GM23338 (cell line): ENCODE results near the gene KLHDC7B. TPM values are rescaled to one million over a fixed set of nuclear protein-coding genes. Genes with fewer than 3 reads are reported as not detected.

Experiments used
- ATAC-seq: fragments of 200-7000 bp; cut with Tn5 transposase; 3 replicates; pipeline ENCODE4 v1.9.1; 2020
- DNase-seq: peaks from one replicate; pipeline ENCODE4 v3.0.0-alpha.2; 2015; ENCODE audit warnings: low spot score
- H2AFZ ChIP-seq: fragments of 200-600 bp; sonication (generic); 2 replicates; pipeline ENCODE4 v1.8.0; 2016; ENCODE audit warnings: antibody characterized with exemption, mild to moderate bottlenecking, moderate library complexity
- H3F3A ChIP-seq: fragments of 200-600 bp; sonication (generic); replicated peaks from 2 replicates; pipeline ENCODE4 v1.8.0; 2017; ENCODE audit warnings: antibody characterized with exemption, mixed run types, low read depth
- H3K27ac ChIP-seq: fragments of 200-600 bp; sonication (generic); 2 replicates; pipeline ENCODE4 v1.6.1; 2016; ENCODE audit warnings: low read depth
- H3K27me3 ChIP-seq: fragments of 200-600 bp; sonication (generic); 2 replicates; pipeline ENCODE4 v1.8.0; 2016; ENCODE audit warnings: mild to moderate bottlenecking, mixed run types, moderate library complexity; ENCODE audit not compliant: insufficient read depth
- H3K36me3 ChIP-seq: fragments of 200-600 bp; sonication (generic); 2 replicates; pipeline ENCODE4 v1.8.0; 2016; ENCODE audit warnings: mild to moderate bottlenecking; ENCODE audit not compliant: insufficient read depth
- H3K4me1 ChIP-seq: fragments of 200-600 bp; sonication (generic); 2 replicates; pipeline ENCODE4 v1.8.0; 2016; ENCODE audit warnings: mild to moderate bottlenecking, moderate library complexity; ENCODE audit not compliant: insufficient read depth
- H3K4me2 ChIP-seq: fragments of 200-600 bp; sonication (generic); 2 replicates; pipeline ENCODE4 v1.7.1; 2017; ENCODE audit warnings: mixed run types
- H3K4me3 ChIP-seq: fragments of 200-600 bp; sonication (generic); 2 replicates; pipeline ENCODE4 v1.6.1; 2016; ENCODE audit warnings: mixed run types
- H3K79me2 ChIP-seq: fragments of 200-600 bp; sonication (generic); replicated peaks from 2 replicates; pipeline ENCODE4 v1.8.0; 2017; ENCODE audit warnings: mild to moderate bottlenecking; ENCODE audit not compliant: insufficient read depth
- H3K9me2 ChIP-seq: fragments of 200-600 bp; sonication (generic); 2 replicates; pipeline ENCODE4 v1.8.0; 2017; ENCODE audit not compliant: insufficient read depth
- H4K20me1 ChIP-seq: fragments of 200-600 bp; sonication (generic); replicated peaks from 2 replicates; pipeline ENCODE4 v1.8.0; 2017; ENCODE audit warnings: mild to moderate bottlenecking; ENCODE audit not compliant: insufficient read depth
- H3K27ac Mint-ChIP-seq: 2 replicates; pipeline ENCODE4 v1.8.0; 2020; ENCODE audit warnings: inconsistent platforms, mild to moderate bottlenecking, moderate library complexity, mixed read lengths
- H3K27me3 Mint-ChIP-seq: 3 replicates; pipeline ENCODE4 v1.8.0; 2022; ENCODE audit warnings: low read depth, mild to moderate bottlenecking, moderate library complexity, mixed read lengths, inconsistent platforms; ENCODE audit not compliant: insufficient read depth, poor library complexity
- H3K36me3 Mint-ChIP-seq: 3 replicates; pipeline ENCODE4 v1.8.0; 2021; ENCODE audit warnings: low read depth, mild to moderate bottlenecking, inconsistent platforms, moderate library complexity, mixed read lengths
- H3K4me1 Mint-ChIP-seq: 3 replicates; pipeline ENCODE4 v1.8.0; 2020; ENCODE audit warnings: mild to moderate bottlenecking, inconsistent platforms, mixed read lengths
- H3K4me3 Mint-ChIP-seq: 3 replicates; pipeline ENCODE4 v1.8.0; 2021; ENCODE audit warnings: moderate library complexity, mild to moderate bottlenecking, inconsistent platforms, mixed read lengths
- H3K9me3 Mint-ChIP-seq: 3 replicates; pipeline ENCODE4 v1.8.0; 2020; ENCODE audit warnings: moderate library complexity, mild to moderate bottlenecking, inconsistent platforms, mixed read lengths
- CREB1 ChIP-seq: fragments of 250-450 bp; sonication (Bioruptor Pico); IDR thresholded peaks from 2 replicates; pipeline ENCODE4 v1.5.0; 2020; ENCODE audit warnings: low read depth, mild to moderate bottlenecking, moderate library complexity
- EZH2 ChIP-seq: fragments of 200-600 bp; sonication (generic); IDR thresholded peaks from one replicate; pipeline ENCODE4 v1.8.0; 2017; ENCODE audit warnings: antibody characterized with exemption, mild to moderate bottlenecking, low read depth; ENCODE audit not compliant: unreplicated experiment
- EZH2phosphoT487 ChIP-seq: fragments of 200-600 bp; sonication (generic); IDR thresholded peaks from one replicate; pipeline ENCODE4 v1.8.1; 2018; ENCODE audit warnings: antibody characterized with exemption; ENCODE audit not compliant: unreplicated experiment
- JUNB ChIP-seq: IDR thresholded peaks from one replicate; pipeline ENCODE4 v1.6.1; 2016; ENCODE audit warnings: antibody characterized with exemption; ENCODE audit not compliant: unreplicated experiment
- NANOG ChIP-seq: IDR thresholded peaks from 2 replicates; pipeline ENCODE4 v1.6.1; 2016; ENCODE audit warnings: antibody characterized with exemption, borderline replicate concordance
- POLR2AphosphoS5 ChIP-seq: IDR thresholded peaks from 2 replicates; pipeline ENCODE4 v1.6.1; 2016; ENCODE audit warnings: antibody characterized with exemption, low read depth
- STAT1 ChIP-seq: IDR thresholded peaks from one replicate; pipeline ENCODE4 v1.6.1; 2016; ENCODE audit warnings: antibody characterized with exemption; ENCODE audit not compliant: unreplicated experiment
- ZNF114 ChIP-seq: fragments of 250-450 bp; sonication (Bioruptor Pico); IDR thresholded peaks from 2 replicates; pipeline ENCODE4 v1.5.0; 2020; ENCODE audit warnings: mild to moderate bottlenecking, moderate library complexity
- ZNF331 ChIP-seq: fragments of 250-450 bp; sonication (Bioruptor Pico); IDR thresholded peaks from 2 replicates; pipeline ENCODE4 v1.5.0; 2020; ENCODE audit warnings: low read depth, mild to moderate bottlenecking, moderate library complexity
- polyA plus RNA-seq: library from polyadenylated mRNA; unstranded; fragments of >200 nt; fragmentation: Nextera tagmentation; extraction: Ambion mirVana; gene quantifications from 2 replicates; pipeline ENCODE4 v1.2.1, GENCODE V29; 2016
- total RNA-seq: library from RNA; depleted of rRNA; stranded (reverse); fragments of >200 nt; shearing (Covaris generic); gene quantifications from 2 replicates; pipeline ENCODE4 v1.2.3, GENCODE V29; 2014
- TF ChIP-seq, protein P1 (sequence below): IDR thresholded peaks from 2 replicates; pipeline ENCODE4 v1.6.1; 2016; ENCODE audit warnings: antibody characterized with exemption
- TF ChIP-seq, protein P2 (sequence below): fragments of 250-450 bp; sonication (Bioruptor Pico); IDR thresholded peaks from 2 replicates; pipeline ENCODE4 v1.5.0; 2020; ENCODE audit warnings: mild to moderate bottlenecking, moderate library complexity
- TF ChIP-seq, protein P3 (sequence below), 2 experiments: fragments of 200-600 bp in 1 of 2; sonication (generic) in 1 of 2; conservative IDR thresholded peaks; 2 replicates each; pipeline versions ENCODE4 v1.5.1 to v1.6.1; 2016 to 2017; ENCODE audit warnings: antibody characterized with exemption in 2 of 2, low read depth in 2 of 2, mild to moderate bottlenecking in 2 of 2, moderate library complexity in 1 of 2
- TF ChIP-seq, protein P4 (sequence below): IDR thresholded peaks from one replicate; pipeline ENCODE4 v1.6.1; 2018; ENCODE audit warnings: antibody characterized with exemption; ENCODE audit not compliant: unreplicated experiment

The KLHDC7B gene
- total and polyA plus RNA-seq, 2 experiments from 2014 or later: not detected

DNA sequence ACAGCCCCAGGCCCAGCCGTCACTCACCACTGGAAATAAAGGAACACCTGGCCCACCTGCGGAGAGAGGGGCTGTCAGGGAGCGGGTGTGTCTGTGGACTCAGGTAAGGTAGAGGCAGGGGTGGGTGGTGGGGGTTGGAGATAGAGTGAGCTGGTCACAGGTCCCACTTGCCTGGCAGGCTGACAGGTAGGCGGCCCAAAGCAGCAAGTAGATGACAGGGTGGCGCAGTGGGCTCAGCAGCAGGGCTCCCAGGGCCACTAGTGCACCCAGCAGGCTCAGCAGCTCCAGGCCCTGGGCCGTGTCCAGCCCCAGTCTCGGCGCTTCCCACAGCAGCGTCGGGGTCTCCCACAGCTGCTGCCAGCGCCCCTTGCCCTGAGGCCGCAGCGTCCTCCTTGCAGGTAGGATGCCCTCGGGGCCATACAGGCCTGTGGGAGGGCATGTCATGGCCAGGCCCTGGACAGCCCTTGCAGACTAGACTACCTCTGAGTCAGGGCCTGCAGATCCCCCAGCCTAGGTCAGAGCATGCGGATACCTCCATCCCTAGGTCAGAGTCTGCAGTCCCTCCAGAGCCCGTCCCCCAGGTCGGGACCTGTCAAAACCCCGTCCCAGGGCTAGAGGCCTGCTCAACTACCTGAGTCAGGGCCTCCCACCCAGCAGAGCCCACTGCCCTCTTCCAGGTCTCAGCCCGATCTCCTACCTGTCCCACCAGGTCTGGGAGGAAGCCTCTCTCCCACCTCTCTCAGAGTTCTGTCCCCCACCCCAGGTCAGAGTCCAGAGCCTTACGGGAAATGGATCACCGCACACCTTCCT is 38.9 kb upstream of the KLHDC7B start:
- H2AFZ ChIP-seq: peak overlapping the region; percentile 90
- peaks cover 7% of the 10 kb centered on the region for H3K4me1 ChIP-seq
- no peaks in the 10 kb centered on the region for H3K9me2 ChIP-seq
- H3K4me1 Mint-ChIP-seq: peaks cover 10% of the 10 kb centered on the region
- TF ChIP-seq CREB1 (CRISPR knock-in tag): no peak
- TF ChIP-seq EZH2: no peak
- TF ChIP-seq EZH2phosphoT487: no peak
- TF ChIP-seq, protein P1, sequence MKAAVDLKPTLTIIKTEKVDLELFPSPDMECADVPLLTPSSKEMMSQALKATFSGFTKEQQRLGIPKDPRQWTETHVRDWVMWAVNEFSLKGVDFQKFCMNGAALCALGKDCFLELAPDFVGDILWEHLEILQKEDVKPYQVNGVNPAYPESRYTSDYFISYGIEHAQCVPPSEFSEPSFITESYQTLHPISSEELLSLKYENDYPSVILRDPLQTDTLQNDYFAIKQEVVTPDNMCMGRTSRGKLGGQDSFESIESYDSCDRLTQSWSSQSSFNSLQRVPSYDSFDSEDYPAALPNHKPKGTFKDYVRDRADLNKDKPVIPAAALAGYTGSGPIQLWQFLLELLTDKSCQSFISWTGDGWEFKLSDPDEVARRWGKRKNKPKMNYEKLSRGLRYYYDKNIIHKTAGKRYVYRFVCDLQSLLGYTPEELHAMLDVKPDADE: no peak
- no peak for TF ChIP-seq ZNF114 (CRISPR knock-in tag)
- TF ChIP-seq, protein P2, sequence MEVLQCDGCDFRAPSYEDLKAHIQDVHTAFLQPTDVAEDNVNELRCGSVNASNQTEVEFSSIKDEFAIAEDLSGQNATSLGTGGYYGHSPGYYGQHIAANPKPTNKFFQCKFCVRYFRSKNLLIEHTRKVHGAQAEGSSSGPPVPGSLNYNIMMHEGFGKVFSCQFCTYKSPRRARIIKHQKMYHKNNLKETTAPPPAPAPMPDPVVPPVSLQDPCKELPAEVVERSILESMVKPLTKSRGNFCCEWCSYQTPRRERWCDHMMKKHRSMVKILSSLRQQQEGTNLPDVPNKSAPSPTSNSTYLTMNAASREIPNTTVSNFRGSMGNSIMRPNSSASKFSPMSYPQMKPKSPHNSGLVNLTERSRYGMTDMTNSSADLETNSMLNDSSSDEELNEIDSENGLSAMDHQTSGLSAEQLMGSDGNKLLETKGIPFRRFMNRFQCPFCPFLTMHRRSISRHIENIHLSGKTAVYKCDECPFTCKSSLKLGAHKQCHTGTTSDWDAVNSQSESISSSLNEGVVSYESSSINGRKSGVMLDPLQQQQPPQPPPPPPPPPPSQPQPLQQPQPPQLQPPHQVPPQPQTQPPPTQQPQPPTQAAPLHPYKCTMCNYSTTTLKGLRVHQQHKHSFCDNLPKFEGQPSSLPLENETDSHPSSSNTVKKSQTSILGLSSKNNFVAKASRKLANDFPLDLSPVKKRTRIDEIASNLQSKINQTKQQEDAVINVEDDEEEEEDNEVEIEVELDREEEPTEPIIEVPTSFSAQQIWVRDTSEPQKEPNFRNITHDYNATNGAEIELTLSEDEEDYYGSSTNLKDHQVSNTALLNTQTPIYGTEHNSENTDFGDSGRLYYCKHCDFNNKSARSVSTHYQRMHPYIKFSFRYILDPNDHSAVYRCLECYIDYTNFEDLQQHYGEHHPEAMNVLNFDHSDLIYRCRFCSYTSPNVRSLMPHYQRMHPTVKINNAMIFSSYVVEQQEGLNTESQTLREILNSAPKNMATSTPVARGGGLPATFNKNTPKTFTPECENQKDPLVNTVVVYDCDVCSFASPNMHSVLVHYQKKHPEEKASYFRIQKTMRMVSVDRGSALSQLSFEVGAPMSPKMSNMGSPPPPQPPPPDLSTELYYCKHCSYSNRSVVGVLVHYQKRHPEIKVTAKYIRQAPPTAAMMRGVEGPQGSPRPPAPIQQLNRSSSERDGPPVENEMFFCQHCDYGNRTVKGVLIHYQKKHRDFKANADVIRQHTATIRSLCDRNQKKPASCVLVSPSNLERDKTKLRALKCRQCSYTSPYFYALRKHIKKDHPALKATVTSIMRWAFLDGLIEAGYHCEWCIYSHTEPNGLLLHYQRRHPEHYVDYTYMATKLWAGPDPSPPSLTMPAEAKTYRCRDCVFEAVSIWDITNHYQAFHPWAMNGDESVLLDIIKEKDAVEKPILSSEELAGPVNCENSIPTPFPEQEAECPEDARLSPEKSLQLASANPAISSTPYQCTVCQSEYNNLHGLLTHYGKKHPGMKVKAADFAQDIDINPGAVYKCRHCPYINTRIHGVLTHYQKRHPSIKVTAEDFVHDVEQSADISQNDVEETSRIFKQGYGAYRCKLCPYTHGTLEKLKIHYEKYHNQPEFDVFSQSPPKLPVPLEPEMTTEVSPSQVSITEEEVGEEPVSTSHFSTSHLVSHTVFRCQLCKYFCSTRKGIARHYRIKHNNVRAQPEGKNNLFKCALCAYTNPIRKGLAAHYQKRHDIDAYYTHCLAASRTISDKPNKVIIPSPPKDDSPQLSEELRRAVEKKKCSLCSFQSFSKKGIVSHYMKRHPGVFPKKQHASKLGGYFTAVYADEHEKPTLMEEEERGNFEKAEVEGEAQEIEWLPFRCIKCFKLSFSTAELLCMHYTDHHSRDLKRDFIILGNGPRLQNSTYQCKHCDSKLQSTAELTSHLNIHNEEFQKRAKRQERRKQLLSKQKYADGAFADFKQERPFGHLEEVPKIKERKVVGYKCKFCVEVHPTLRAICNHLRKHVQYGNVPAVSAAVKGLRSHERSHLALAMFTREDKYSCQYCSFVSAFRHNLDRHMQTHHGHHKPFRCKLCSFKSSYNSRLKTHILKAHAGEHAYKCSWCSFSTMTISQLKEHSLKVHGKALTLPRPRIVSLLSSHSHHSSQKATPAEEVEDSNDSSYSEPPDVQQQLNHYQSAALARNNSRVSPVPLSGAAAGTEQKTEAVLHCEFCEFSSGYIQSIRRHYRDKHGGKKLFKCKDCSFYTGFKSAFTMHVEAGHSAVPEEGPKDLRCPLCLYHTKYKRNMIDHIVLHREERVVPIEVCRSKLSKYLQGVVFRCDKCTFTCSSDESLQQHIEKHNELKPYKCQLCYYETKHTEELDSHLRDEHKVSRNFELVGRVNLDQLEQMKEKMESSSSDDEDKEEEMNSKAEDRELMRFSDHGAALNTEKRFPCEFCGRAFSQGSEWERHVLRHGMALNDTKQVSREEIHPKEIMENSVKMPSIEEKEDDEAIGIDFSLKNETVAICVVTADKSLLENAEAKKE (CRISPR knock-in tag): no peak
- TF ChIP-seq, protein P3, sequence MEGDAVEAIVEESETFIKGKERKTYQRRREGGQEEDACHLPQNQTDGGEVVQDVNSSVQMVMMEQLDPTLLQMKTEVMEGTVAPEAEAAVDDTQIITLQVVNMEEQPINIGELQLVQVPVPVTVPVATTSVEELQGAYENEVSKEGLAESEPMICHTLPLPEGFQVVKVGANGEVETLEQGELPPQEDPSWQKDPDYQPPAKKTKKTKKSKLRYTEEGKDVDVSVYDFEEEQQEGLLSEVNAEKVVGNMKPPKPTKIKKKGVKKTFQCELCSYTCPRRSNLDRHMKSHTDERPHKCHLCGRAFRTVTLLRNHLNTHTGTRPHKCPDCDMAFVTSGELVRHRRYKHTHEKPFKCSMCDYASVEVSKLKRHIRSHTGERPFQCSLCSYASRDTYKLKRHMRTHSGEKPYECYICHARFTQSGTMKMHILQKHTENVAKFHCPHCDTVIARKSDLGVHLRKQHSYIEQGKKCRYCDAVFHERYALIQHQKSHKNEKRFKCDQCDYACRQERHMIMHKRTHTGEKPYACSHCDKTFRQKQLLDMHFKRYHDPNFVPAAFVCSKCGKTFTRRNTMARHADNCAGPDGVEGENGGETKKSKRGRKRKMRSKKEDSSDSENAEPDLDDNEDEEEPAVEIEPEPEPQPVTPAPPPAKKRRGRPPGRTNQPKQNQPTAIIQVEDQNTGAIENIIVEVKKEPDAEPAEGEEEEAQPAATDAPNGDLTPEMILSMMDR (conservative IDR thresholded peaks at IDR 0.05; ENCODE audit: low read depth in 2 of 2): no peak
- TF ChIP-seq, protein P4, sequence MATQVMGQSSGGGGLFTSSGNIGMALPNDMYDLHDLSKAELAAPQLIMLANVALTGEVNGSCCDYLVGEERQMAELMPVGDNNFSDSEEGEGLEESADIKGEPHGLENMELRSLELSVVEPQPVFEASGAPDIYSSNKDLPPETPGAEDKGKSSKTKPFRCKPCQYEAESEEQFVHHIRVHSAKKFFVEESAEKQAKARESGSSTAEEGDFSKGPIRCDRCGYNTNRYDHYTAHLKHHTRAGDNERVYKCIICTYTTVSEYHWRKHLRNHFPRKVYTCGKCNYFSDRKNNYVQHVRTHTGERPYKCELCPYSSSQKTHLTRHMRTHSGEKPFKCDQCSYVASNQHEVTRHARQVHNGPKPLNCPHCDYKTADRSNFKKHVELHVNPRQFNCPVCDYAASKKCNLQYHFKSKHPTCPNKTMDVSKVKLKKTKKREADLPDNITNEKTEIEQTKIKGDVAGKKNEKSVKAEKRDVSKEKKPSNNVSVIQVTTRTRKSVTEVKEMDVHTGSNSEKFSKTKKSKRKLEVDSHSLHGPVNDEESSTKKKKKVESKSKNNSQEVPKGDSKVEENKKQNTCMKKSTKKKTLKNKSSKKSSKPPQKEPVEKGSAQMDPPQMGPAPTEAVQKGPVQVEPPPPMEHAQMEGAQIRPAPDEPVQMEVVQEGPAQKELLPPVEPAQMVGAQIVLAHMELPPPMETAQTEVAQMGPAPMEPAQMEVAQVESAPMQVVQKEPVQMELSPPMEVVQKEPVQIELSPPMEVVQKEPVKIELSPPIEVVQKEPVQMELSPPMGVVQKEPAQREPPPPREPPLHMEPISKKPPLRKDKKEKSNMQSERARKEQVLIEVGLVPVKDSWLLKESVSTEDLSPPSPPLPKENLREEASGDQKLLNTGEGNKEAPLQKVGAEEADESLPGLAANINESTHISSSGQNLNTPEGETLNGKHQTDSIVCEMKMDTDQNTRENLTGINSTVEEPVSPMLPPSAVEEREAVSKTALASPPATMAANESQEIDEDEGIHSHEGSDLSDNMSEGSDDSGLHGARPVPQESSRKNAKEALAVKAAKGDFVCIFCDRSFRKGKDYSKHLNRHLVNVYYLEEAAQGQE: no peak
- no peak for TF ChIP-seq ZNF331 (CRISPR knock-in tag)
- no peak for TF ChIP-seq POLR2AphosphoS5
- TF ChIP-seq JUNB: no peak
- no peak for TF ChIP-seq NANOG
- no peak for TF ChIP-seq STAT1
- peaks cover 30% of the 10 kb centered on the region for H3K79me2 ChIP-seq
- peak overlapping the region; percentile 93 for H3K4me3 Mint-ChIP-seq
- no peak for DNase-seq
- no peaks in the 10 kb centered on the region for H3K27me3 ChIP-seq
- H3K27ac ChIP-seq: no peak overlapping the region
- no peaks in the 10 kb centered on the region for H3K36me3 ChIP-seq
- no peaks in the 10 kb centered on the region for H3K9me3 Mint-ChIP-seq
- no peaks in the 10 kb centered on the region; the same call in 2 of the 3 replicates for H3K36me3 Mint-ChIP-seq
- peak overlapping the region; percentile 95 for H3K4me3 ChIP-seq
- peaks cover 9% of the 10 kb centered on the region for H3K27me3 Mint-ChIP-seq
- peak overlapping the region; percentile 97 for H3K4me2 ChIP-seq
- peaks cover 19% of the 10 kb centered on the region for H4K20me1 ChIP-seq
- ATAC-seq: peak; percentile 24
- peak overlapping the region; percentile 44; the same call in 1 of the 2 replicates for H3K27ac Mint-ChIP-seq
- H3F3A ChIP-seq: 0 out of 2 replicates have a peak, but pooled peaks cover 6% of the 10 kb centered on the region
